Hippocampal formation (tissue), 2 donors: ENCODE results near the gene WWC2.
"Not testable (repeated sequence)": the region's sequence is repeated elsewhere in the genome, so short reads cannot be mapped to it uniquely, and the experiment has no call there.

ENCODE experiments used
- DNase-seq, 2 donors: peaks; one replicate each; lab custom pipeline; 2025; lab: John Stamatoyannopoulos, UW

The WWC2 gene

GRCh38 chr4:183172881-183173280 lies 73.8 kb downstream of the WWC2 start:
- DNase-seq, result no peak

DNA sequence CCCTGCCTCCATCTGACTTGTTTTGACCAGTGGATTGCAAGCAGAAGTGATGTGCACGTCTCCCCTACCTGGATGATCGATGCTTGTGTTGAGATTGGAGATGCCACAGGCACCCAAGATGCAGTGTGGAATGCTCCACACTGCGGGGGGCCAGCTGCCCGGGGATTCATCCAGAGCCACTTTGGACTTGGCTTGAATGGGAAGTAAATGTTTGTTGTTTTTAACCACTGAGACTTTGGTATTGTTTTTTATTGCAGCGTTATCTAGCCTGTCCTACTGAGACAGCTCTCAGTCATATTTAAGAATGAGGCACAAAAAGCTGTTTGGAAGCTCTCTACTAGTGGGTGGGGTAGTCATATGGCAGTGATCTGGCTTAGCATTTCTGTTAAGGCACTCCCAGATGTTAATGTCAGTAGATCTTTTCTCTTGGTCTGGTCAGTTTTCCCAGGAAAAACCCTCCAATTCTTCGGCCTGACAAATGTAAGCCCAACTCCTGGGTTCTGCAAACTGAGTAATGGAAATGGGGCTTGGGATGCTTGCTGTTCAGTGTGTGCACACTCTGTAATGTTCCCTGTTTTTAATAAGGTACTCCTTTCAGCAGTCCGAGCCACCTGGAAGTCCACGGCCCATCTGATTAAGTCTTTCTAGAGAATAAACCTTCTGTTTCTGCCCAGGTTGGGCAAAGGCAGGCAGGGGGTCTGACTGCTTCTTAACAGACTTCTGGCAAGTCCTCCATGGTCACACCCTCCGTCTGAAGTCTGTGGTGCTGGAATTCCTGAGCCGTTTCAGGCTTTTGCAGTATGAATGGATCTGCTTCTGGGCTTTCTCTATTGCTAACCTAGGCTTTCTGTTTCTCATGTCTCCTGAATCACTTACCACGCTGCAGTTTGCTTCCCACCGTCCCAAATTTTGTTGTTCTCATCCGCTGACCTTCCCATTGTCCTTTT lies 74.8 kb downstream of the WWC2 start:
- no peak for DNase-seq

DNA sequence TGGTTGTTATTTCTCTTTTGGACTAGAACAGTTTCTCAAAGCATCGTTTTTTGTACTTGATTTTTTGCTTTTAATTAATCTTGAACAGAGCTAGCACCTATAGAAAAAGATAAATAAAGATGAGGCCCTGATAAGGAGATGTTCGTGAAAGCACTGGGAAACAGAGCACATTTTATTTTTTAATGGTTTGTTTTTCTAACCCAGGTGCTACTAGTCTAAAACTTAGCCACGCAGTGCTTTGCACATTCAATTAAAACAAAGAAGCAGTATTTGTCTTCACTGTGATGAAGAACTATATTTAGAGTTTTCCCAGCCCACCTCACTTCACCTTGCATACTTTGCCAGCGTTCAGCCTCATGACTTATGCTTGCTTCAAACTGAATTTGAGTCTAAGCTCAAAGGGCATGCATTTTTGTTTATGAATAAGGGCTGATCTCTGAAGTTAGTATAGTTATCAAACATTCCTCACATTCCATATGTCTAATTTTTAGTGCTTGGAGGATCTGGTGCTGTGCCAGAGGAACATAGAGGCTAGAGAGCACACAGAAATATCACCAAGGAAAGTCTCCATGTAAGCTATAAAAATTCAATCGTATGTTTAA lies 76.7 kb downstream of the WWC2 start:
- no peak for DNase-seq

- DNase-seq, result no peak
Observed at GRCh38 chr4:183177001-183177400, 77.9 kb downstream of the WWC2 start.

DNA sequence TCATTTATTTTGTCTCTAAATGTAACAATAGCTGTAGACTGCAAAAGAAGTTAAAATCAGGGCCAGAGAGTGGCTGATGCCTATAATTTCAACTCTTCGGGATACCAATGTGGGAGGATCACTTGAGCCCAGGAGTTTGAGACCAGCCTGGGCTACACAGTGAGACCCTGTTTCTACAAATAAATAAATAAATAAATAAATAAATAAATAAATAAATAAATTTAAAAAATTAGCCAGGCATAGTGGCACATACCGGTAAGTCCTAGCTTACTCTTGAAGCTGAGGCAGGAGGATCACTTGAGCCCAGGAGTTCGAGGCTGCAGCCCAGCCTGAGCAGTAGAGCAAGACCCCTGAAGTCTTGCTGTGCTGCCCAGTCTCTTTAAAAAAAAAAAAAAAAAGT lies 79.1 kb downstream of the WWC2 start:
- DNase-seq, result no peak

GRCh38 chr4:183180096-183180495 lies 81.0 kb downstream of the WWC2 start:
- no peak for DNase-seq

DNA sequence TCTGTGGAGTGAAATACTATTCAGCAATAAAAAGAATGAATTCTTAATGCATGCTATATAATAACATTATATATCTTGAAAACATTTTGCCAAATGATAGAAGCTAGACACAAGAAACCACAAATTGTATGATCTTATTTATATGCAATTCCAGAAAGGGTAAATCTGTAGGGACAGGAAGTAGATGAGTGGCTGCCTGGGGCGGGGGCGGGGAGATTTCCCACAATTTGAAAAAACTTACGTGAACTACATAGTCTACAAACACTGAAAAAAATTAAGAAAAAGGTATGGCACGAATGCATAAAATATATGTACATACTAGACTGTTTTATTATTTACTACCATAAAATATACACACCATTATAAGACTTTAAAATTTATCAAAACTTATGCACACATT lies 81.6 kb downstream of the WWC2 start:
- no peak for DNase-seq

DNA sequence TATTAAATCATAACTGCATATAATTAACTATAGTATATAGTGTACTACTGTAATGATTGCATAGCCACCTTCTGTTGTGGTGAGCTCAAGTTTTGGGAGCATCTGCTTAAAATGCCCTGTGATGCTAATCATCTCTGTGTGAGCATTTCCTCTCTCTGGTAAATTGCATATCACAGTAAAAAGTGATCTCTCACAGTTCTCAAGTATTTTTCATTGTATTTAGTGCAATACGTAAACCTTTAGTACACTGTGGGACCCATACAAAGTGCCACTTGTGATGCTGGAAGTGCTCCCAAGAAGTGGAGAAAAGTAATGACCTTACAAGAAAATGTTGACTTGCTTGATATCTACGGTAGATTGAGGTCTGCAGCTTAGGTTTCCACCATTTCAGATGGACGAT lies 82.0 kb downstream of the WWC2 start:
- DNase-seq, result no peak

DNA sequence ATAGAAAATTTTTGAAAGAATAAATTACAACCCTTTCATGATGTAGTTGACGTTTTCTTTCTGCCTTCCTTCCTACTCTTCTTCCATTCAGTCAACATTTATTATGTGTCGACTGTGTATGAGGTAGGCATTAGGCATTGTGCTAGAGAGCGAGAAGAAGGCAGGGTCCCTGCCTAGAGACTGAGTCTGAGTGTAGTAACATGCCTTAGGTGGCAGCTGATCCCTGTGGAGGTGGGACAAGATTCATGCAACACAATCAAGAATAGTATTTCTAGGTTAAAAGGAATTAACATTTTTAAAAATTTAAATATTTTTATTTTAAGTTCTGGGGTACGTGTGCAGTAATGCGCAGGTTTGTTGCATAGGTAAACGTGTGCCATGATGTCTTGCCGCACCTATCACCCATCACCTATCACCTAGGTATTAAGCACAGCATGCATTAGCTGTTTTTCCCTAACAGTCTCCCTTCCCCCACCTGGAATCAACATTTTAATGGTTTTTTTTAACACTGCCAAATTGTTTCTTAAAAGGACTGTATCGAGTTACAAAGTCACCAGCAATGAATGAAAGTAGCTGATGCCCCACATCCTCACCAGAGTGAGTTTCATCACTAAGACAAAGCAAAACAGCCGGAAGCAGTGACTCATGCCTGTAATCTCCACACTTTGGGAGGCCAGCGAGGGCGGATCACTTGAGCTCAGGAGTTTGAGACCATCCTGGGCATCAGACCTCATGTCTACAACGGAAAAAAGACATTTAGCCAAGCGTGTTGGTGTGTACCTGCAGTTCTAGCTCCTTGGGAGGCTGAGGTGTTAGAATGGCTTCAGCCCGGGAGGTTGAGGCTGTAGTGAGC lies 84.0 kb downstream of the WWC2 start:
- DNase-seq, result no peak

GRCh38 chr4:183183906-183184535 lies 85.0 kb downstream of the WWC2 start:
- no peak for DNase-seq

- no peak for DNase-seq
Observed at GRCh38 chr4:183185018-183185417, 86.0 kb downstream of the WWC2 start.

- no peak for DNase-seq
Observed at GRCh38 chr4:183185559-183185958, 86.5 kb downstream of the WWC2 start.

DNA sequence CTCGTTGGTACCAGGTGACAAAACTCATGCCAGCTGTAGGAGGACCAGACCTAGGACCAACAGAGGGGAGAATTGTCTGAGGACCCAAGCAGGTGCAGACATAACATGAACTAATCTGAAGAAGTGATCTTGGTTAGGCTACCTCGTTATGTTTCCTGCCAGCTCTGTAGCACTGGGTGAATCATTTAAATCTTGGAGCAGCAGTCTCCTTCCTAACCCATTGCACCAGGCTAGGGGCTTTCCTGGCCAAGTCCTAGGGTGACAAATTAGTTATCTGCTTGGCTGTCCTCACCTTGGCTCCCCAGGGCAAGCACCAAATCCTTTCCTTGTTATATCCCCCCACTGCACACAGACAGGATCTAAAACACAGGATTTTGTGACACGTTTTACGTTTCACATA lies 87.8 kb downstream of the WWC2 start:
- no peak for DNase-seq

- DNase-seq, result no peak
Observed at GRCh38 chr4:183190900-183191527, 92.0 kb downstream of the WWC2 start.

- DNase-seq, result no peak
Observed at GRCh38 chr4:183191630-183192029, 92.6 kb downstream of the WWC2 start.

DNA sequence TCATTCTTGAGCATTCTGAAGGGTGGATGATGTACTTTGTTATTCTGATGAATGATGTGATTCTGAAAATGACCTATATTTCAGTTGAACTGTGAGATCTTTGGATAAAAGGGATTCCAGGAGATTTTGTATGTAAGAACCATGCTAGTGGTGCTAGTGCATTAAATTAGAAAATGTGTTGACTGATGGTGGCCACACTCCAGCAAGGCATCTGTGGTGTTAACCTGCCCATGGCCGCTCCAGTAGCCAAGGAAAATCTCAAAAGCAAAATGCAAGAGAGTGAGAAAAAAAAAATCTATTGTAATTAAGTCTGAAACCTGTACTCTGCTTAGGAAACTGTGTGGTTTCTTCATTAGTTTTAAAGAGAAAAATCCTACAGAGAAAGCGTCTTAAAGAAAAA lies 93.5 kb downstream of the WWC2 start:
- DNase-seq, result no peak

DNA sequence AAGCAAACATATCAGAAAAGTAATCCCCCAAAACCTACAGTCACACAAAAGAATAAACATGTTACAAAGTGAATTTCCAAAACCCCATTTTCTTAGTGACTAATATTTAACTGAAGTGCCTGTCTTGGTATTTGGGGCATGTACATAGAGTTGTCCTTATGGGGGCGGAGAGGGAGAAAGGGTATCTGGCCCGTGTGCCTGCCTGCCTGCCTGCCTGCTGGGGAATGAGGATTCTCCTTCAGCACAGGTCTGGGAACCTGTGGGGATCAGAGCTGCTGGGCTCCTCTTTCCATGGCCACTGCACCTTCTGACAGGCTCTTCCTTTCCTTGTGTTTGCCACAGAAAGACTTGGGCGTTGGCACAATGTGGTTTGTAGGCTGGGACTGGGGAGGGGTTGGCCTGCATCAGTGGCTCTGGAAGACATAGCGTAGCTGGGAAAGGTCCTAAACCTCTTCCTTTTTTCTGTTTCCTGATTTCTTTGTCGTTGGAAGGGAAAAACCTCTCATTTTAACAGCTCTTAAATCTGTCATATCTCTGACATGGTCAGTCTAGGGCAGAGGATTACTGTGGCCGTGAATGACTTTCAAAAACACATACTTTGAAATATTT lies 94.8 kb downstream of the WWC2 start:
- DNase-seq, result not testable (repeated sequence)

- no peak for DNase-seq
Observed at GRCh38 chr4:183195534-183195933, 96.5 kb downstream of the WWC2 start.

GRCh38 chr4:183197140-183197539 lies 98.1 kb downstream of the WWC2 start:
- DNase-seq, result no peak

GRCh38 chr4:183200453-183200852 lies 101.4 kb downstream of the WWC2 start:
- no peak for DNase-seq

DNA sequence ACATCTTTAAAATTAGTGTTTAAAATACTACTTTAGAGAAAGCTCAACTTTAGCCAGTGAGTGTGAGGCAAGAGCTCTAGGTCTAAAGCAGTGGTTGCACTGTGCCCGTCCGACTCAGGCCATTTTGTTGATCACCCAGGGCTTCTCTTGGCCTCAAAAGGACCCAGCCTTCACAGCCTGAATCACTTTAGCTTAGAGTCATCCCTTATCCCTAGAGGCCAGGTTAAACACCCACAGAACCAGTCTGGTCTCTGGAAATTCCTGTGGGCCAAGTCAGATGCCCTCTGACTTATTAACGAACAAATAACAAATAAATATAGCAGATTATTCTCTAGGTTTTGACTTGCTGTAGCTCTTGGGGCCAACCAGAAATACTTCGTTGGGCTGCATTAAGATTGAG lies 102.3 kb downstream of the WWC2 start:
- no peak for DNase-seq
